HEK293 (cell line): ENCODE measurements around the gene STAC2.

Source experiments
- CTCF ChIA-PET: fragments of 350-600 bp; formaldehyde crosslinking; extraction: SDS; loops from one replicate; lab custom pipeline; 2021; ENCODE audit warnings: antibody characterized with exemption; lab: Yijun Ruan, JAX
- POLR2A ChIA-PET: fragments of 300-600 bp; formaldehyde crosslinking; extraction: SDS; loops from one replicate; lab custom pipeline; 2020; ENCODE audit warnings: antibody characterized with exemption, inconsistent platforms; lab: Yijun Ruan, JAX
- H3K27ac ChIP-seq: fragments of 200-500 bp; sonication (Bioruptor generic); 2 replicates; pipeline ENCODE4 v1.5.1; 2014; ENCODE audit warnings: low read depth, low read length, control low read depth, inconsistent platforms; ENCODE audit errors: extremely low read depth
- H3K36me3 ChIP-seq, 2 experiments: fragments of 200-500 bp in 1 of 2; sonication (Bioruptor generic) in 1 of 2; 1 replicate in 1 of 2; 2 replicates in 1 of 2; pipeline ENCODE4 v1.5.1; 2014 to 2017; ENCODE audit warnings: inconsistent platforms in 2 of 2, low read length in 2 of 2; ENCODE audit not compliant: control insufficient read depth in 2 of 2, insufficient read depth in 1 of 2
- H3K4me1 ChIP-seq: fragments of 200-500 bp; sonication (Bioruptor generic); 2 replicates; pipeline ENCODE4 v1.5.1; 2014; ENCODE audit warnings: mild to moderate bottlenecking, low read length, inconsistent platforms; ENCODE audit not compliant: control insufficient read depth, insufficient read depth
- H3K4me3 ChIP-seq: 2 replicates; pipeline ENCODE4 v1.5.1; 2011; ENCODE audit warnings: low read depth, mild to moderate bottlenecking, control low read depth, low read length, moderate library complexity
- H3K9me3 ChIP-seq: fragments of 200-500 bp; sonication (Bioruptor generic); 2 replicates; pipeline ENCODE4 v1.5.1; 2014; ENCODE audit warnings: low read depth, low read length, inconsistent platforms; ENCODE audit not compliant: control insufficient read depth, insufficient read depth
- BCL11A ChIP-seq: fragments of 450-650 bp; formaldehyde crosslinking; IDR thresholded peaks from 2 replicates; pipeline ENCODE4 v1.5.1; 2016; ENCODE audit warnings: low read depth, missing biosample characterization, missing genetic modification characterization
- BCL11B ChIP-seq: fragments of 450-650 bp; formaldehyde crosslinking; IDR thresholded peaks from 2 replicates; pipeline ENCODE4 v1.5.1; 2016; ENCODE audit warnings: low read depth, missing biosample characterization, missing genetic modification characterization
- EGR2 ChIP-seq: fragments of 450-650 bp; formaldehyde crosslinking; IDR thresholded peaks from 2 replicates; pipeline ENCODE4 v1.5.1; 2016; ENCODE audit warnings: low read depth, missing biosample characterization, missing genetic modification characterization
- HOXD13 ChIP-seq: sonication (generic); formaldehyde crosslinking; IDR thresholded peaks from 2 replicates; pipeline ENCODE4 v1.8.0; 2022; ENCODE audit warnings: missing genetic modification reagents, borderline replicate concordance
- KLF17 ChIP-seq: fragments of 450-650 bp; formaldehyde crosslinking; IDR thresholded peaks from 2 replicates; pipeline ENCODE4 v1.5.1; 2016; ENCODE audit warnings: missing biosample characterization, missing genetic modification characterization
- MEIS1 ChIP-seq: sonication (generic); formaldehyde crosslinking; IDR thresholded peaks from 2 replicates; pipeline ENCODE4 v1.8.1; 2022; ENCODE audit warnings: missing genetic modification reagents, mild to moderate bottlenecking, borderline replicate concordance
- MYNN ChIP-seq: fragments of 450-650 bp; formaldehyde crosslinking; IDR thresholded peaks from 2 replicates; pipeline ENCODE4 v1.5.1; 2016; ENCODE audit warnings: missing biosample characterization, missing genetic modification characterization, borderline replicate concordance
- OSR2 ChIP-seq: fragments of 450-650 bp; formaldehyde crosslinking; IDR thresholded peaks from 2 replicates; pipeline ENCODE4 v1.5.1; 2016; ENCODE audit warnings: missing biosample characterization, missing genetic modification characterization
- SCRT1 ChIP-seq: fragments of 450-650 bp; formaldehyde crosslinking; IDR thresholded peaks from 2 replicates; pipeline ENCODE4 v1.5.1; 2016; ENCODE audit warnings: missing biosample characterization, missing genetic modification characterization, borderline replicate concordance
- TCF7L2 ChIP-seq: IDR thresholded peaks from 2 replicates; pipeline ENCODE4 v1.6.1; 2011; ENCODE audit warnings: low read depth, mild to moderate bottlenecking, inconsistent platforms, low read length, moderate library complexity, borderline replicate concordance
- YY1 ChIP-seq: fragments of 450-650 bp; formaldehyde crosslinking; IDR thresholded peaks from 2 replicates; pipeline ENCODE4 v1.5.1; 2018; ENCODE audit warnings: missing biosample characterization, missing genetic modification characterization
- ZBTB10 ChIP-seq: fragments of 450-650 bp; formaldehyde crosslinking; IDR thresholded peaks from 2 replicates; pipeline ENCODE4 v1.5.1; 2016; ENCODE audit warnings: missing biosample characterization, missing genetic modification characterization
- ZBTB49 ChIP-seq: fragments of 450-650 bp; formaldehyde crosslinking; IDR thresholded peaks from 2 replicates; pipeline ENCODE4 v1.5.1; 2016; ENCODE audit warnings: missing biosample characterization, missing genetic modification characterization, low read depth
- ZFP3 ChIP-seq: fragments of 450-650 bp; formaldehyde crosslinking; IDR thresholded peaks from 2 replicates; pipeline ENCODE4 v1.5.1; 2016; ENCODE audit warnings: low read depth, missing biosample characterization, missing genetic modification characterization
- ZNF114 ChIP-seq: fragments of 450-650 bp; formaldehyde crosslinking; IDR thresholded peaks from 2 replicates; pipeline ENCODE4 v1.5.0; 2017; ENCODE audit warnings: missing biosample characterization, missing genetic modification characterization
- ZNF16 ChIP-seq: fragments of 450-650 bp; formaldehyde crosslinking; IDR thresholded peaks from 2 replicates; pipeline ENCODE4 v1.5.1; 2016; ENCODE audit warnings: low read depth, missing biosample characterization, missing genetic modification characterization
- ZNF2 ChIP-seq: fragments of 450-650 bp; formaldehyde crosslinking; IDR thresholded peaks from 2 replicates; pipeline ENCODE4 v1.5.1; 2016; ENCODE audit warnings: missing biosample characterization, missing genetic modification characterization
- ZNF266 ChIP-seq: fragments of 450-650 bp; formaldehyde crosslinking; IDR thresholded peaks from 2 replicates; pipeline ENCODE4 v1.5.1; 2016; ENCODE audit warnings: missing biosample characterization, missing genetic modification characterization, low read depth
- ZNF398 ChIP-seq: fragments of 450-650 bp; formaldehyde crosslinking; IDR thresholded peaks from 2 replicates; pipeline ENCODE4 v1.5.1; 2017; ENCODE audit warnings: missing biosample characterization, missing genetic modification characterization
- ZNF423 ChIP-seq: fragments of 450-650 bp; formaldehyde crosslinking; IDR thresholded peaks from 2 replicates; pipeline ENCODE4 v1.5.1; 2016; ENCODE audit warnings: missing biosample characterization, missing genetic modification characterization
- ZNF426 ChIP-seq: fragments of 450-650 bp; formaldehyde crosslinking; IDR thresholded peaks from 2 replicates; pipeline ENCODE4 v1.5.1; 2017; ENCODE audit warnings: missing biosample characterization, missing genetic modification characterization, mild to moderate bottlenecking, inconsistent platforms, moderate library complexity
- ZNF560 ChIP-seq: fragments of 450-650 bp; formaldehyde crosslinking; IDR thresholded peaks from 2 replicates; pipeline ENCODE4 v1.5.1; 2017; ENCODE audit warnings: missing biosample characterization, missing genetic modification characterization, borderline replicate concordance
- ZNF571 ChIP-seq: fragments of 450-650 bp; formaldehyde crosslinking; IDR thresholded peaks from 2 replicates; pipeline ENCODE4 v1.5.0; 2017; ENCODE audit warnings: missing biosample characterization, missing genetic modification characterization
- ZNF600 ChIP-seq: fragments of 450-650 bp; formaldehyde crosslinking; IDR thresholded peaks from 2 replicates; pipeline ENCODE4 v1.5.1; 2016; ENCODE audit warnings: missing biosample characterization, missing genetic modification characterization
- ZNF623 ChIP-seq: fragments of 450-650 bp; formaldehyde crosslinking; IDR thresholded peaks from 2 replicates; pipeline ENCODE4 v1.5.1; 2016; ENCODE audit warnings: missing biosample characterization, missing genetic modification characterization
- ZNF692 ChIP-seq: fragments of 450-650 bp; formaldehyde crosslinking; IDR thresholded peaks from 2 replicates; pipeline ENCODE4 v1.5.1; 2016; ENCODE audit warnings: missing biosample characterization, missing genetic modification characterization
- ZNF701 ChIP-seq: fragments of 450-650 bp; formaldehyde crosslinking; IDR thresholded peaks from 2 replicates; pipeline ENCODE4 v1.5.1; 2016; ENCODE audit warnings: missing biosample characterization, missing genetic modification characterization
- ZNF76 ChIP-seq: fragments of 450-650 bp; formaldehyde crosslinking; IDR thresholded peaks from 2 replicates; pipeline ENCODE4; 2016; ENCODE audit warnings: low read depth, missing biosample characterization, missing genetic modification characterization, borderline replicate concordance
- ZNF830 ChIP-seq: fragments of 450-650 bp; IDR thresholded peaks from 2 replicates; pipeline ENCODE4 v1.5.0; 2018; ENCODE audit warnings: missing biosample characterization, missing genetic modification characterization, low read depth, mild to moderate bottlenecking, moderate library complexity
- ZSCAN16 ChIP-seq: fragments of 450-650 bp; formaldehyde crosslinking; IDR thresholded peaks from 2 replicates; pipeline ENCODE4 v1.5.1; 2016; ENCODE audit warnings: missing biosample characterization, missing genetic modification characterization

The STAC2 gene

GRCh38 chr17:39221572-39221971 is 4.2 kb downstream of the STAC2 start:
- POLR2A ChIA-PET = no interaction called here
- CTCF ChIA-PET = interaction anchor here (0.6 to 3.2 kb wide), 6 partner anchors 11 to 17 kb away, joined by 3 to 19 read pairs (median 4); no protein-coding TSS in a partner anchor

GRCh38 chr17:39219647-39220154 is 6.0 kb downstream of the STAC2 start:
- no peaks in the 10 kb centered on the region for H3K9me3 ChIP-seq
- no peak overlapping the region for H3K4me3 ChIP-seq
- H3K27ac ChIP-seq = no peak overlapping the region
- CTCF ChIA-PET = interaction anchor here (1.2 to 2.9 kb wide), 3 partner anchors 13 to 16 kb away, joined by 3 to 18 read pairs (median 5); no protein-coding TSS in a partner anchor
- POLR2A ChIA-PET = interaction anchor here (1.3 to 1.7 kb wide), 2 partner anchors 13 to 20 kb away, joined by 4 to 5 read pairs; partner anchors contain the start of gene RPL19
- H3K4me1 ChIP-seq = no peaks in the 10 kb centered on the region
- TF ChIP-seq ZNF398 (tag by site-specific recombination) (no peak), ZSCAN16 (tag by site-specific recombination) (no peak), ZBTB10 (tag by site-specific recombination) (no peak), ZNF701 (tag by site-specific recombination) (no peak), ZNF2 (tag by site-specific recombination) (no peak), YY1 (tag by site-specific recombination) (no peak), EGR2 (tag by site-specific recombination) (no peak), BCL11A (tag by site-specific recombination) (no peak), MYNN (no peak), ZNF426 (no peak), ZNF571 (tag by site-specific recombination) (no peak), ZNF266 (tag by site-specific recombination) (no peak), TCF7L2 (no peak), ZNF692 (tag by site-specific recombination) (no peak), ZNF623 (tag by site-specific recombination) (no peak)
- H3K36me3 ChIP-seq = no peaks in the 10 kb centered on the region

More at GRCh38 chr17:39221572-39221971, 4.2 kb downstream of the STAC2 start:
- no peak overlapping the region for H3K27ac ChIP-seq
- TF ChIP-seq ZNF423 (tag by site-specific recombination) = no peak
- no peak for TF ChIP-seq ZNF426
- TF ChIP-seq KLF17 (tag by site-specific recombination) = no peak
- no peak for TF ChIP-seq MEIS1 (CRISPR knock-in tag)
- no peak for TF ChIP-seq SCRT1 (tag by site-specific recombination)
- no peak for TF ChIP-seq ZNF560 (tag by site-specific recombination)
- TF ChIP-seq BCL11B (tag by site-specific recombination) = no peak
- TF ChIP-seq ZNF600 (tag by site-specific recombination) = no peak
- no peak for TF ChIP-seq ZFP3 (tag by site-specific recombination)
- no peak for TF ChIP-seq ZNF76 (tag by site-specific recombination)
- no peak for TF ChIP-seq ZNF830
- TF ChIP-seq ZNF16 (tag by site-specific recombination) = no peak
- no peak for TF ChIP-seq OSR2 (tag by site-specific recombination)
- TF ChIP-seq ZNF114 (tag by site-specific recombination) = no peak
- TF ChIP-seq HOXD13 (CRISPR knock-in tag) = no peak
- no peak for TF ChIP-seq ZBTB49 (tag by site-specific recombination)
- TF ChIP-seq, all 188 proteins: peak for 0
- H3K4me1 ChIP-seq = peaks cover 3% of the 10 kb centered on the region; the same call in 1 of the 2 replicates
- H3K9me3 ChIP-seq = no peaks in the 10 kb centered on the region
- no peaks in the 10 kb centered on the region for H3K36me3 ChIP-seq
- H3K4me3 ChIP-seq = no peak overlapping the region
